Measurements from ENCODE around the gene MYRF.

MYRF gene

GRCh38 chr11:61773809-61774208, 21.4 kb downstream of the MYRF start:
- no peak for FAIRE-seq
- no peak for DNase-seq (ENCODE audit: extremely low spot score, insufficient read length, low read depth)

GRCh38 chr11:61774411-61774810, 22.0 kb downstream of the MYRF start:
- DNase-seq (ENCODE audit: extremely low spot score, insufficient read length, low read depth) (no peak), FAIRE-seq (no peak)

- DNase-seq (ENCODE audit: extremely low spot score, insufficient read length, low read depth) (no peak), FAIRE-seq (no peak)
These were observed 22.7 kb downstream of the MYRF start for GRCh38 chr11:61775106-61775505.

- DNase-seq (ENCODE audit: extremely low spot score, insufficient read length, low read depth) (no peak), FAIRE-seq (no peak)
These were observed 23.4 kb downstream of the MYRF start for GRCh38 chr11:61775606-61776554.

- DNase-seq (ENCODE audit: extremely low spot score, insufficient read length, low read depth) (peak; percentile 70), FAIRE-seq (peak; percentile 74)
These were observed 24.2 kb downstream of the MYRF start for GRCh38 chr11:61776561-61777075.

GRCh38 chr11:61777234-61778090, 25.0 kb downstream of the MYRF start:
- DNase-seq (ENCODE audit: extremely low spot score, insufficient read length, low read depth), result peak; percentile 43
- no peak for FAIRE-seq

- DNase-seq (ENCODE audit: extremely low spot score, insufficient read length, low read depth) (no peak), FAIRE-seq (no peak)
These were observed 26.0 kb downstream of the MYRF start for GRCh38 chr11:61778357-61778886.

GRCh38 chr11:61778920-61779650, 26.6 kb downstream of the MYRF start:
- FAIRE-seq (no peak), DNase-seq (ENCODE audit: extremely low spot score, insufficient read length, low read depth) (no peak)

GRCh38 chr11:61779666-61780525, 27.5 kb downstream of the MYRF start:
- FAIRE-seq, result no peak
- DNase-seq (ENCODE audit: extremely low spot score, insufficient read length, low read depth), result no peak

- FAIRE-seq, result no peak
- no peak for DNase-seq (ENCODE audit: extremely low spot score, insufficient read length, low read depth)
These were observed 28.2 kb downstream of the MYRF start for GRCh38 chr11:61780581-61781162.

- DNase-seq (ENCODE audit: extremely low spot score, insufficient read length, low read depth), result no peak
- FAIRE-seq, result no peak
These were observed 29.1 kb downstream of the MYRF start for GRCh38 chr11:61781585-61781984.

- DNase-seq (ENCODE audit: extremely low spot score, insufficient read length, low read depth), result no peak
- FAIRE-seq, result no peak
These were observed 29.9 kb downstream of the MYRF start for GRCh38 chr11:61782299-61782698.

- FAIRE-seq, result no peak
- no peak for DNase-seq (ENCODE audit: extremely low spot score, insufficient read length, low read depth)
These were observed 30.4 kb downstream of the MYRF start for GRCh38 chr11:61782841-61783240.

- FAIRE-seq, result no peak
- DNase-seq (ENCODE audit: extremely low spot score, insufficient read length, low read depth), result no peak
These were observed 31.5 kb downstream of the MYRF start for GRCh38 chr11:61783717-61784505.

GRCh38 chr11:61784506-61784805, 32.0 kb downstream of the MYRF start:
- FAIRE-seq (no peak), DNase-seq (ENCODE audit: extremely low spot score, insufficient read length, low read depth) (no peak)

- FAIRE-seq (no peak), DNase-seq (ENCODE audit: extremely low spot score, insufficient read length, low read depth) (no peak)
These were observed 33.5 kb downstream of the MYRF start for GRCh38 chr11:61785837-61786402.

- FAIRE-seq (no peak), DNase-seq (ENCODE audit: extremely low spot score, insufficient read length, low read depth) (no peak)
These were observed 35.6 kb downstream of the MYRF start for GRCh38 chr11:61787928-61788491.

Measured in GM18507 (cell line).